GM19455 (cell line): ENCODE data around the gene MKRN2OS.

Experiments used
- ATAC-seq: cut with Tn5 transposase; IDR thresholded peaks from one replicate; pipeline ENCODE4 v1.9.1; 2021; ENCODE audit not compliant: unreplicated experiment

MKRN2OS gene, protein sequence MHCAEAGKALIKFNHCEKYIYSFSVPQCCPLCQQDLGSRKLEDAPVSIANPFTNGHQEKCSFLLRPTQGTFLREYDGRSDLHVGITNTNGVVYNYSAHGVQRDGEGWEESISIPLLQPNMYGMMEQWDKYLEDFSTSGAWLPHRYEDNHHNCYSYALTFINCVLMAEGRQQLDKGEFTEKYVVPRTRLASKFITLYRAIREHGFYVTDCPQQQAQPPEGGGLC

GRCh38 chr3:12545473-12545791 is at the start of gene MKRN2OS:
MKRN2OS (minus strand) TSS chr3:12545499; CDS start chr3:12545464, 35 bp downstream.
- no peak for ATAC-seq

- ATAC-seq, result no peak
Measured at GRCh38 chr3:12593473-12593872, 48.2 kb upstream of the MKRN2OS start.

DNA sequence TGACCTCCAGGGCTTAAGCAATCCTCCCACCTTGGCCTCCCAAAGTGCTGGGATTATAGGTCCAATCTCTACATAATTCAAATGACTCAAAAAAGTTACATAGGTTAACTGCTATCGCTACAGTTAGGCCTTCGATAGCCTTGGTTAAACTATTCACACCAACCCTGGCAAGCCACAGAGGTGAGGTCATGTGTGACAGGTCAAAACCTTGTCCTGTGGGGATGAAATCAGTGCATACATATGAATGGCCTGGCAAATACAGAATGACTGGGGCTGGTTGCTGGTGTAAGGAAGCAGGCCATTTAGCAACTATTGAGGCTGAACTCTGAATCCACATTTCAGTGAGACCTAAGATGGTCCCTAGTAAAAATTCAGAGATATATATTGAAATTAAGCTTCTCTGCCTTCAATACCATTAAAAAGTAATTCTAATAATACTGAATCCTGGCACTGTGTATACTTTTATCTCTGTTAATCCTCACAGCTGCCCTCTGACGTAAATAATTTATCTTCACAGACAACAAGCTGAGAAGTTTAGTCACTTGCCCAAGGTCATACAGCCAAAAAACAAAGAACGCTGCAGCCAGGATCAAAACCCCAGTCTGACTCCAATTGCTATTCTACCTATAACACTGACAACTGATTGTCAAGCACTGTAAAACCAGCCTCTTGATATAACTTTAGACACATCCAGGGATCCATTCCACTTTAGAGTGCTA is 46.9 kb upstream of the MKRN2OS start:
- ATAC-seq, result no peak

DNA sequence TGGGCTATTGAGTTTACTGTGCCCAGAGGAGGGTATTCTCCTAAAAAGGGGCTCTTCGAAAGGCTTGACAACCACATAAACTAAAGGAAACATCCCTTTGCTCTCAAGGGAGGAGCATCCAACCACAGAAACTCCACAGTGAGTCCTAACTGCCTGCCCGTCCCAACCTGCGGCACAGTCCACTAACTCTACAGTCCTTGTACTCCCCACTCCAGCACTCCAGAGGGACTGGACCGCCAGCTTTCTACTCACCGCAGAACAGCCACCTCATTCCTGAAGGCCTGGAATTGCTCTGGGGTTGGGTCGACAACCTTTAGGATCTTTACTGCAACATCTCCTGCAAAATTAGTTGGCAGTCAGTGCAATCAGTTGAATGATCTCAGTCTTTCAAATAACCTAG is 46.2 kb upstream of the MKRN2OS start:
- no peak for ATAC-seq

- ATAC-seq, result no peak
Measured at GRCh38 chr3:12590096-12590495, 44.8 kb upstream of the MKRN2OS start.

- ATAC-seq, result no peak
Measured at GRCh38 chr3:12588039-12589009, 43.0 kb upstream of the MKRN2OS start.

- ATAC-seq, result no peak
Measured at GRCh38 chr3:12586403-12586802, 41.1 kb upstream of the MKRN2OS start.

- ATAC-seq, result no peak
Measured at GRCh38 chr3:12585970-12586369, 40.7 kb upstream of the MKRN2OS start.

GRCh38 chr3:12585181-12585580 is 39.9 kb upstream of the MKRN2OS start:
- no peak for ATAC-seq

DNA sequence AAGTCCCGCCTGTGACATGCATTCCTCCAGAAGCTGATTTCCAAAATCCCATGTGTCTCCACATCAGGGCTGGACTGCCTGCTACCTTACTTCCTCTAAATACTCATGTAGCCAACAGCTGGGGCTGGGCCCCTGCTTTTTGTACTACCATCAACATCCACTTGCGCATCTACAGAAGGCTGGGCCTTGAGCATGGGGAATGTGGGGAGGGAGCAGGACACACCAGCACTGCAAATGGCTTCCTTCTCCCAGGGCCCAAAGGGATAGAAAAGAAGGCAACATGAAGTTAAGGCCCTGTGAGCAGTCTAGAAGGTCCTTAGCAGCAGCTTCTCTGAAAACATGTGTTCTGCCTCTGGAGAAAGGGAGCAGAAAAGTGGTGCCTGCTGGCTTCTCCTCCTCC is 38.8 kb upstream of the MKRN2OS start:
- no peak for ATAC-seq

DNA sequence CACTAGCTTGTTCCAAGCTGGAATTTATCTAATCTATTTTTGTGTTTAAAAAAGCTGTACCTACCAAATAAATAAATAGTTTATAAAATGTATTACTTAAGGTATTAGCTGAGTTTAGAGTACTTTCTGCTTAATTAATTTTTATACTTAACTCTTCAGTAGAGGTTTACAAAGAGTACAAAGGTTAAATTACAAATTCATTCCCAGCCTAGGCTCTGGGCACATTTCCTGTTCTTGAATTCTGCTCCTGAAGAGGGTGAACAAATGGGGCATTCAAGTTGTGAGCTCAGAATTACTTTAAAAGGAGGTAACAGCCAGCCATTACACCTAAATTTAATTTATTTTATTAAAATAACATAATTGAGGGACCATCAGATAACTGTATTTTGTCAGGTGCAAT is 38.0 kb upstream of the MKRN2OS start:
- ATAC-seq, result no peak

DNA sequence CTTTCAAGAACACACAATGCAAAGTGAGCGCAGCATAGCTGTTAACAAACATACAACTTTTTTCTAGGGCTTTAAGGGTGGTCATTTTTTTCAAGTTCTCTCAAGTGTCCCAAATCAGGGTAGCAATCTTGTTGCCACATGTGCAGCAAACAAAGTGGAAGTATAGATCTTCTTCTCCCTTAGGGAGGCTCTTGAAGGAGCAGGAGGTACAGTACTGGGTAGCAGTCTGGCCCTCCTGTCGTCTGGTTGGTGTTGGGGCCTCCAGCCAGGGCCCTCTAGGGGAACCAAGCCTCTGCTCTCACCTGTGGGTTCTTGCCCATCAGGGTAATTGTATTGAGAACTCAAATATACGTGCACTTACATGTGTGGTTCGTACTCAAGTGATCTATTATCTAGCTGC is 37.4 kb upstream of the MKRN2OS start:
- ATAC-seq, result no peak

GRCh38 chr3:12579905-12580304 is 34.6 kb upstream of the MKRN2OS start:
- no peak for ATAC-seq

GRCh38 chr3:12579456-12579855 is 34.2 kb upstream of the MKRN2OS start:
- no peak for ATAC-seq

DNA sequence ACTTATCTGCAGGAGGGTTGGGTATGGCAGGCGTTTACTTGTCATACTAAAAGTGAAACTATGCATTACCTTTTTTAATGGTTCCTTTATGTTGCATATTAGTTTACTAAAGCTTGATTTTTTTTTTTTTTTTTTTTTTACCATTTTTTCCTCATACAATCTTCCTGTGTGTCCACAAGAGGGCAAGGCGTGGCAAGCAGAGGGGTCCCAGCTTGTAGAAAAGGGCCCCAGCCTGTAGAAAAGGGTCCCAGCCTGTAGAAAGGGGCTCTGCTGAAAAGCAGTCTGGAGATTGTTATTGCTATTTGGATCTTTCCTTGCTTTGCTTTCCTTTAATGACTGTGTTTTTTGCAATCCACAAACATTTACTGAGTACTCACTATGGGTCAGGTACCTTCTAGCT is 33.4 kb upstream of the MKRN2OS start:
- no peak for ATAC-seq

GRCh38 chr3:12577379-12577778 is 32.1 kb upstream of the MKRN2OS start:
- no peak for ATAC-seq

GRCh38 chr3:12574661-12575060 is 29.4 kb upstream of the MKRN2OS start:
- ATAC-seq, result no peak

- no peak for ATAC-seq
Measured at GRCh38 chr3:12574131-12574530, 28.8 kb upstream of the MKRN2OS start.

DNA sequence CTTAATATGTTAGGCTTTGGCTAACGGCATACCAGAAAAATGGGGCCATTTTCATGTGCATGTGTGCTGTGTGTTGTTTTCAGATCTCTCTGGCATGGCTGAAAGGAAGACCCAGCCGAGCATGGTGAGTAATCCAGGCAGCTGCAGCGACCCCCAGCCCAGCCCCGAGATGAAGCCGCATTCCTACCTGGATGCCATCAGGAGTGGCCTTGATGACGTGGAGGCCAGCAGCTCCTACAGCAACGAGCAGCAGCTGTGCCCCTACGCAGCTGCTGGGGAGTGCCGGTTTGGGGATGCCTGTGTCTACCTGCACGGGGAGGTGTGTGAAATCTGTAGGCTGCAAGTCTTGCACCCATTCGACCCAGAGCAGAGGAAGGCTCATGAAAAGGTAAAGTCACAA is 26.7 kb upstream of the MKRN2OS start:
- ATAC-seq, result no peak

DNA sequence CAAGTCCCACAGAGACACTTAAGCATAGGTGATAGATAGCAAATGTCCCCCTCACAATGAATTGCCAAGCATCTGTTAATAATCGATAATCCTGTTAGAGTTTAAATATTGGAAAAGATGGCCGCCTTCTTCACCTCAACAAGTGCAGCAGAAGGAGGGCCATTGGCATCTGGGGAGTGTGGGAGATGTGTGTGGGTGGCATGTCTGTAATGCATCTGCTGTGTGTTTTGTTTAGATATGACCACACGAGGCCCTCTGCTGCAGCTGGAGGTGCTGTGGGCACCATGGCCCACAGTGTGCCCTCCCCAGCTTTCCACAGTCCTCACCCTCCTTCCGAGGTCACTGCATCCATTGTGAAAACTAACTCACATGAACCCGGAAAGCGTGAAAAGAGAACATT is 24.5 kb upstream of the MKRN2OS start:
- ATAC-seq, result no peak

- no peak for ATAC-seq
Measured at GRCh38 chr3:12568747-12569146, 23.4 kb upstream of the MKRN2OS start.

DNA sequence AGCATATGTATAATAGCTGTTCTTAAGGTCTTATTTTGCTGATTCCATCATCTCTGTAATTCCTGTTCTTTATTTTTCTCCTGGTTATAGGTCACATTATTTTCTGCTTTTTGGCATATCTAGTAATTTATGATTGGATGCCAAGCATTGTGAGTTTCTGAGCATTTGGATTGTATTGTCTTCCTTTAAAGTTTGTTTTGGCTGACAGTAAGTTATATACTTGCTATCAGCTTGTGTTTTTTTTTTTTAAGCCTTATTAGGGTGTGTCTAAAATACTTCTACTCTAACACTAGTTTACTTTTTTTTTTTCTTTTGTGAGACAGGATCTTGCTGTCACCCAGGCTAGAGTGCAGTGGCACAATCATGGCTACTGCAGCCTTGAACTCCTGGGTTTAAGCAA is 21.7 kb upstream of the MKRN2OS start:
- ATAC-seq, result no peak
